ENCODE data around the gene AKNA. TPM values are rescaled to one million over a fixed set of nuclear protein-coding genes. Genes with fewer than 3 reads are reported as not detected.

AKNA gene
- total RNA-seq, 1 experiment from 2014 or later = 20.6 TPM

- Histone ChIP-seq H3K27me3 (ENCODE audit: insufficient read depth, low read length) (no peaks in the 10 kb centered on the region), H3K4me1 (ENCODE audit: control insufficient read depth in 1 of 2, insufficient read depth in 2 of 2, low read length in 2 of 2) (peaks cover 0 to 8% of the 10 kb centered on the region in 2 experiments; a peak in 2 of 4 replicates), H2AFZ (ENCODE audit: low read depth, low read length, poor library complexity, severe bottlenecking) (no peak overlapping the region), H4K20me1 (ENCODE audit: insufficient read depth) (no peaks in the 10 kb centered on the region), H3K4me2 (ENCODE audit: low read length) (no peak overlapping the region), H3K9me3 (ENCODE audit: control insufficient read depth in 1 of 2, insufficient read depth in 1 of 2, low read depth in 1 of 2, low read length in 2 of 2) (no peaks in the 10 kb centered on the region), H3K9ac (ENCODE audit: low read length) (no peak overlapping the region), H3K36me3 (ENCODE audit: control insufficient read depth in 1 of 2, insufficient read depth in 2 of 2, low read length in 2 of 2) (no peaks in the 10 kb centered on the region; a peak in 1 of 4 replicates), H3K79me2 (ENCODE audit: insufficient read depth, low read length) (no peaks in the 10 kb centered on the region), H3K27ac (ENCODE audit: low read depth, low read length) (no peak overlapping the region), H3K4me3 (replicated peaks in 1 of 2; ENCODE audit: low read depth in 1 of 2, low read length in 2 of 2) (no peak overlapping the region), H3K9me2 (ENCODE audit: insufficient read depth) (no peaks in the 10 kb centered on the region)
- ChIA-PET RAD21 (ENCODE audit: low non-redundant PET in 1 of 2, low total read pairs in 2 of 2, uncharacterized antibody in 2 of 2, unreplicated experiment in 2 of 2) (no interaction called here), CTCF (no interaction called here), POLR2A (no interaction called here)
- ATAC-seq (no peak), DNase-seq (ENCODE audit: low read depth, low spot score) (no peak)
- TF ChIP-seq JUND (IDR thresholded peaks at IDR 0.05) (no peak), CEBPB (IDR thresholded peaks at IDR 0.05; ENCODE audit: low read depth) (no peak), POLR2AphosphoS5 (IDR thresholded peaks at IDR 0.05; ENCODE audit: low read depth, low read length) (no peak), FOSL1 (IDR thresholded peaks at IDR 0.05; ENCODE audit: low read depth) (no peak), ZFX (IDR thresholded peaks at IDR 0.05) (no peak), YY1 (IDR thresholded peaks at IDR 0.05; ENCODE audit: extremely low read depth, insufficient replicate concordance, low read depth, low read length) (no peak), REST (IDR thresholded peaks at IDR 0.05; ENCODE audit: low read depth) (no peak), EZH2phosphoT487 (IDR thresholded peaks at IDR 0.05; ENCODE audit: borderline replicate concordance) (no peak), SIN3A (IDR thresholded peaks at IDR 0.05; ENCODE audit: low read depth) (no peak), SRF (IDR thresholded peaks at IDR 0.05; ENCODE audit: low read depth) (no peak), SP1 (IDR thresholded peaks at IDR 0.05; ENCODE audit: low read depth) (no peak), TCF7L2 (IDR thresholded peaks at IDR 0.05; ENCODE audit: borderline replicate concordance, extremely low read depth, insufficient read depth, insufficient read length) (no peak), POLR2A (IDR thresholded peaks at IDR 0.05; ENCODE audit: borderline replicate concordance, extremely low read depth, insufficient read depth, insufficient read length) (no peak), RAD21 (IDR thresholded peaks at IDR 0.05; ENCODE audit: low read depth) (no peak), MAX (IDR thresholded peaks at IDR 0.05) (no peak), ZNF274 (IDR thresholded peaks at IDR 0.05; ENCODE audit: low read depth, low read length) (no peak)
- TF ChIP-seq, protein P1, sequence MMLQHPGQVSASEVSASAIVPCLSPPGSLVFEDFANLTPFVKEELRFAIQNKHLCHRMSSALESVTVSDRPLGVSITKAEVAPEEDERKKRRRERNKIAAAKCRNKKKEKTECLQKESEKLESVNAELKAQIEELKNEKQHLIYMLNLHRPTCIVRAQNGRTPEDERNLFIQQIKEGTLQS (IDR thresholded peaks at IDR 0.05) = no peak
- TF ChIP-seq, protein P2, sequence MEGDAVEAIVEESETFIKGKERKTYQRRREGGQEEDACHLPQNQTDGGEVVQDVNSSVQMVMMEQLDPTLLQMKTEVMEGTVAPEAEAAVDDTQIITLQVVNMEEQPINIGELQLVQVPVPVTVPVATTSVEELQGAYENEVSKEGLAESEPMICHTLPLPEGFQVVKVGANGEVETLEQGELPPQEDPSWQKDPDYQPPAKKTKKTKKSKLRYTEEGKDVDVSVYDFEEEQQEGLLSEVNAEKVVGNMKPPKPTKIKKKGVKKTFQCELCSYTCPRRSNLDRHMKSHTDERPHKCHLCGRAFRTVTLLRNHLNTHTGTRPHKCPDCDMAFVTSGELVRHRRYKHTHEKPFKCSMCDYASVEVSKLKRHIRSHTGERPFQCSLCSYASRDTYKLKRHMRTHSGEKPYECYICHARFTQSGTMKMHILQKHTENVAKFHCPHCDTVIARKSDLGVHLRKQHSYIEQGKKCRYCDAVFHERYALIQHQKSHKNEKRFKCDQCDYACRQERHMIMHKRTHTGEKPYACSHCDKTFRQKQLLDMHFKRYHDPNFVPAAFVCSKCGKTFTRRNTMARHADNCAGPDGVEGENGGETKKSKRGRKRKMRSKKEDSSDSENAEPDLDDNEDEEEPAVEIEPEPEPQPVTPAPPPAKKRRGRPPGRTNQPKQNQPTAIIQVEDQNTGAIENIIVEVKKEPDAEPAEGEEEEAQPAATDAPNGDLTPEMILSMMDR (IDR thresholded peaks at IDR 0.05 in 2 of 3, conservative IDR thresholded peaks at IDR 0.05 in 1 of 3; ENCODE audit: borderline replicate concordance in 1 of 3, insufficient read depth in 1 of 3, low read depth in 2 of 3, low read length in 2 of 3) = no peak
- intact Hi-C loops (cut with micrococcal nuclease) = no loop called here
- no TSS peak for BruUV-seq (replicated peaks)
Measured at GRCh38 chr9:114363424-114363823, 24.4 kb downstream of the AKNA start.
